PC-3 (cell line): ENCODE measurements around the gene C3. TPM values are rescaled to one million over a fixed set of nuclear protein-coding genes. Genes with fewer than 3 reads are reported as not detected.

ENCODE experiments used
- ATAC-seq: fragments of 200-7000 bp; cut with Tn5 transposase; 2 replicates; pipeline ENCODE4 v1.9.1; 2020; ENCODE audit warnings: mild to moderate bottlenecking, moderate library complexity
- BruUV-seq: library from RNA; stranded (reverse); fragments of 400-500 nt; replicated peaks from 2 replicates; lab custom pipeline; 2021; lab: Mats Ljungman, UMichigan
- CTCF ChIA-PET: fragments of 300-600 bp; sonication (Branson Sonifier 250); formaldehyde crosslinking; loops from one replicate; lab custom pipeline; 2022; ENCODE audit warnings: antibody characterized with exemption; lab: Charles Lee
- POLR2A ChIA-PET: fragments of 300-600 bp; sonication (Branson Sonifier 250); formaldehyde crosslinking; loops from one replicate; lab custom pipeline; 2022; ENCODE audit warnings: antibody characterized with exemption; ENCODE audit not compliant: unreplicated experiment; lab: Charles Lee
- DNase-seq: peaks from one replicate; pipeline ENCODE4 v3.0.0-alpha.2; 2015
- H2AFZ ChIP-seq: fragments of 300-600 bp; sonication (generic); 2 replicates; pipeline ENCODE4 v1.6.0; 2016; ENCODE audit warnings: antibody characterized with exemption, low read length
- H3F3A ChIP-seq: fragments of 300-600 bp; sonication (generic); one replicate; pipeline ENCODE4 v1.6.0; 2017; ENCODE audit warnings: antibody characterized with exemption, low read length, control low read depth, mild to moderate bottlenecking; ENCODE audit not compliant: unreplicated experiment
- H3K27ac ChIP-seq: fragments of 300-600 bp; sonication (generic); 2 replicates; pipeline ENCODE4 v1.5.1; 2016; ENCODE audit warnings: mild to moderate bottlenecking, low read length
- H3K27me3 ChIP-seq: fragments of 300-600 bp; sonication (generic); 2 replicates; pipeline ENCODE4 v1.6.1; 2016; ENCODE audit warnings: low read length, mixed read lengths
- H3K36me3 ChIP-seq: fragments of 300-600 bp; sonication (generic); 2 replicates; pipeline ENCODE4 v1.6.1; 2016; ENCODE audit warnings: low read depth, mixed run types, low read length, mixed read lengths
- H3K4me1 ChIP-seq: fragments of 300-600 bp; sonication (generic); 2 replicates; pipeline ENCODE4 v1.5.1; 2016; ENCODE audit warnings: low read length; ENCODE audit not compliant: insufficient read depth
- H3K4me2 ChIP-seq: fragments of 300-600 bp; sonication (generic); 2 replicates; pipeline ENCODE4 v1.6.0; 2016; ENCODE audit warnings: low read length
- H3K4me3 ChIP-seq: fragments of 300-600 bp; sonication (generic); 2 replicates; pipeline ENCODE4 v1.5.1; 2016; ENCODE audit warnings: mild to moderate bottlenecking, low read length, mixed read lengths
- H3K79me2 ChIP-seq: fragments of 300-600 bp; sonication (generic); 2 replicates; pipeline ENCODE4 v1.6.1; 2017; ENCODE audit warnings: low read length, mixed read lengths
- H3K9ac ChIP-seq: fragments of 300-600 bp; sonication (generic); 2 replicates; pipeline ENCODE4 v1.6.0; 2016; ENCODE audit warnings: mild to moderate bottlenecking, low read length
- H3K9me2 ChIP-seq: fragments of 300-600 bp; sonication (generic); replicated peaks from 2 replicates; pipeline ENCODE4 v1.6.1; 2016; ENCODE audit warnings: mixed run types, low read length, mixed read lengths
- H3K9me3 ChIP-seq: fragments of 300-600 bp; sonication (generic); 2 replicates; pipeline ENCODE4 v1.6.1; 2016; ENCODE audit warnings: low read length, mixed read lengths
- H4K20me1 ChIP-seq: fragments of 300-600 bp; sonication (generic); 2 replicates; pipeline ENCODE4 v1.6.1; 2016; ENCODE audit warnings: low read length, mixed read lengths
- EZH2 ChIP-seq: fragments of 300-600 bp; sonication (generic); IDR thresholded peaks from one replicate; pipeline ENCODE4 v1.6.1; 2017; ENCODE audit warnings: antibody characterized with exemption, mild to moderate bottlenecking, low read length; ENCODE audit not compliant: unreplicated experiment
- EZH2phosphoT487 ChIP-seq: fragments of 300-600 bp; sonication (generic); IDR thresholded peaks from 2 replicates; pipeline ENCODE4 v1.6.1; 2018; ENCODE audit warnings: mild to moderate bottlenecking, antibody characterized with exemption, low read length, borderline replicate concordance
- intact Hi-C: fragments of 100-400 bp; cut with micrococcal nuclease; formaldehyde crosslinking; loops from 2 replicates; pipeline ENCODE4 v1.9.0; 2023
- total RNA-seq: library from RNA; depleted of rRNA; stranded (reverse); fragments of >200 nt; gene quantifications from 2 replicates; pipeline ENCODE4 v1.2.3, GENCODE V29; 2014
- TF ChIP-seq, protein P1 (sequence below): fragments of 300-600 bp; sonication (generic); conservative IDR thresholded peaks from 2 replicates; pipeline ENCODE4 v1.5.1; 2017; ENCODE audit warnings: antibody characterized with exemption, low read depth, mild to moderate bottlenecking, low read length

Gene C3
- total RNA-seq, 1 experiment from 2014 or later, result 13.3 TPM

DNA sequence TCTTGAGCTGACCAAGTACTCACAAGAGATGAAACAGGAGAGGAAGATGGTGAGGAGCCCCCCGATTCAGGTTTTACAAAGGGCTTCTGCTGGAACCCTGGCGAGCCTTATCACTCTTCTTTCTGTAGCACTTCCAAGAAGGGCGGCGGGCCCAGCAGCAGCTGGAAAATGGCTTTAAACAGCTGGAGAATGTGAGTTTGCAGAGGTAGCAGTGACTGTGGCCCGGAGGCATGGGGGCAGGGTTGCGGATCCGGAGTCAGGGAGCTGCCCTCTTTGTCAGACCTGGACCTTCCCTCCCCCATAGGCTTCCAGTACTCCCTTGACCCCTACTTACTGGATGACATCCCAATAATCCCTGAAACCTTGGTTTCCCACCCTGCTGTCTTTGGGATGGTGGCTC, 22.6 kb upstream of the C3 start:
- Histone ChIP-seq H4K20me1 (no peaks in the 10 kb centered on the region), H3K36me3 (peaks cover 31% of the 10 kb centered on the region), H3K4me3 (no peak overlapping the region), H3K79me2 (peaks cover 47% of the 10 kb centered on the region), H3F3A (no peaks in the 10 kb centered on the region), H3K27ac (no peak overlapping the region), H3K9me2 (no peaks in the 10 kb centered on the region), H2AFZ (no peak overlapping the region), H3K9me3 (no peaks in the 10 kb centered on the region), H3K9ac (no peak overlapping the region), H3K27me3 (no peaks in the 10 kb centered on the region), H3K4me2 (no peak overlapping the region), H3K4me1 (peaks cover 49% of the 10 kb centered on the region)
- no peak for ATAC-seq
- CTCF ChIA-PET, result no interaction called here
- no peak for DNase-seq
- TF ChIP-seq, protein P1, sequence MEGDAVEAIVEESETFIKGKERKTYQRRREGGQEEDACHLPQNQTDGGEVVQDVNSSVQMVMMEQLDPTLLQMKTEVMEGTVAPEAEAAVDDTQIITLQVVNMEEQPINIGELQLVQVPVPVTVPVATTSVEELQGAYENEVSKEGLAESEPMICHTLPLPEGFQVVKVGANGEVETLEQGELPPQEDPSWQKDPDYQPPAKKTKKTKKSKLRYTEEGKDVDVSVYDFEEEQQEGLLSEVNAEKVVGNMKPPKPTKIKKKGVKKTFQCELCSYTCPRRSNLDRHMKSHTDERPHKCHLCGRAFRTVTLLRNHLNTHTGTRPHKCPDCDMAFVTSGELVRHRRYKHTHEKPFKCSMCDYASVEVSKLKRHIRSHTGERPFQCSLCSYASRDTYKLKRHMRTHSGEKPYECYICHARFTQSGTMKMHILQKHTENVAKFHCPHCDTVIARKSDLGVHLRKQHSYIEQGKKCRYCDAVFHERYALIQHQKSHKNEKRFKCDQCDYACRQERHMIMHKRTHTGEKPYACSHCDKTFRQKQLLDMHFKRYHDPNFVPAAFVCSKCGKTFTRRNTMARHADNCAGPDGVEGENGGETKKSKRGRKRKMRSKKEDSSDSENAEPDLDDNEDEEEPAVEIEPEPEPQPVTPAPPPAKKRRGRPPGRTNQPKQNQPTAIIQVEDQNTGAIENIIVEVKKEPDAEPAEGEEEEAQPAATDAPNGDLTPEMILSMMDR, result no peak
- no peak for TF ChIP-seq EZH2phosphoT487
- TF ChIP-seq EZH2, result no peak
- POLR2A ChIA-PET, result no interaction called here
- intact Hi-C loops, result no loop called here
- BruUV-seq, result no TSS peak

GRCh38 chr19:6740589-6741343, 20.3 kb upstream of the C3 start:
- Histone ChIP-seq H3K9me3 (no peaks in the 10 kb centered on the region), H3K4me3 (peak overlapping the region; percentile 86), H3K9me2 (no peaks in the 10 kb centered on the region), H3K4me1 (peaks cover 57% of the 10 kb centered on the region), H3K27ac (peak overlapping the region; percentile 23), H3K4me2 (peak overlapping the region; percentile 88), H3K27me3 (no peaks in the 10 kb centered on the region), H3K9ac (peak overlapping the region; percentile 79), H4K20me1 (no peaks in the 10 kb centered on the region), H3K79me2 (peaks cover 48% of the 10 kb centered on the region), H2AFZ (peak overlapping the region; percentile 72), H3F3A (no peaks in the 10 kb centered on the region), H3K36me3 (peaks cover 13% of the 10 kb centered on the region)
- TF ChIP-seq EZH2phosphoT487, result no peak
- TF ChIP-seq EZH2, result no peak
- TF ChIP-seq, protein P1, result no peak
- BruUV-seq, result no TSS peak
- ATAC-seq (no peak), DNase-seq (peak; percentile 55)
- CTCF ChIA-PET, result no interaction called here
- POLR2A ChIA-PET, result no interaction called here
- intact Hi-C loops, result no loop called here
